H1 (cell line): Measurements from ENCODE around the gene PTPRR. TPM values are rescaled to one million over a fixed set of nuclear protein-coding genes. Genes with fewer than 3 reads are reported as not detected.
A peak's percentile ranks its signal among the peaks of the same experiment; 100 is the strongest.

Experiments used
- CTCF ChIA-PET: fragments of 300-600 bp; sonication (Branson Sonifier 250); formaldehyde crosslinking; loops from one replicate; lab custom pipeline; 2021; ENCODE audit not compliant: partially characterized antibody; lab: Charles Lee
- POLR2A ChIA-PET: fragments of 300-600 bp; sonication (Branson Sonifier 250); formaldehyde crosslinking; loops from one replicate; lab custom pipeline; 2021; ENCODE audit warnings: inconsistent platforms; ENCODE audit not compliant: partially characterized antibody; lab: Charles Lee
- DNase-seq, 2 experiments: peaks; one replicate each; pipeline versions ENCODE4 v3.0.0 to v3.0.0-alpha.2; 2010 to 2022; ENCODE audit warnings: low spot score in 2 of 2, low read depth in 1 of 2, mixed read lengths in 1 of 2
- FAIRE-seq: peaks from 2 replicates; lab custom pipeline; 2011; peaks lifted over from hg19 to GRCh38; lab: Jason Lieb, UNC
- H2AFZ ChIP-seq: 2 replicates; pipeline ENCODE4 v1.8.1; 2012; ENCODE audit warnings: low read length, inconsistent platforms
- H2AK5ac ChIP-seq: 2 replicates; pipeline ENCODE4 v1.6.1; 2013; ENCODE audit warnings: low read depth, low read length
- H2BK120ac ChIP-seq: replicated peaks from 2 replicates; pipeline ENCODE3; 2013; ENCODE audit warnings: low read depth, low read length, inconsistent platforms
- H2BK12ac ChIP-seq: 2 replicates; pipeline ENCODE4 v1.6.1; 2013; ENCODE audit warnings: low read depth, low read length
- H2BK15ac ChIP-seq: 2 replicates; pipeline ENCODE4 v1.6.1; 2013; ENCODE audit warnings: low read length
- H2BK20ac ChIP-seq: 2 replicates; pipeline ENCODE4 v1.6.1; 2013; ENCODE audit warnings: low read length
- H2BK5ac ChIP-seq: 2 replicates; pipeline ENCODE4 v1.6.1; 2013; ENCODE audit warnings: low read depth, low read length
- H3K14ac ChIP-seq: 2 replicates; pipeline ENCODE4 v1.6.1; 2013; ENCODE audit warnings: inconsistent platforms; ENCODE audit not compliant: insufficient read length
- H3K18ac ChIP-seq: 2 replicates; pipeline ENCODE4 v1.6.1; 2013; ENCODE audit warnings: low read length; ENCODE audit errors: extremely low read depth
- H3K23ac ChIP-seq: 2 replicates; pipeline ENCODE4 v1.6.1; 2013; ENCODE audit warnings: inconsistent platforms; ENCODE audit not compliant: insufficient read length
- H3K23me2 ChIP-seq: 2 replicates; pipeline ENCODE4 v1.6.1; 2013; ENCODE audit warnings: low read depth, low read length
- H3K27ac ChIP-seq: 2 replicates; pipeline ENCODE4 v1.6.1; 2011; ENCODE audit warnings: low read depth, low read length, inconsistent platforms
- H3K27me3 ChIP-seq, 4 experiments: replicated peaks in 1 of 4; 1 replicate in 1 of 4; 2 replicates in 3 of 4; pipeline versions ENCODE4 v1.6.1 to v1.8.1; 2011 to 2013; ENCODE audit warnings: low read length in 3 of 4, mild to moderate bottlenecking in 3 of 4, inconsistent platforms in 2 of 4, mixed read lengths in 2 of 4, moderate library complexity in 1 of 4; ENCODE audit not compliant: control insufficient read depth in 3 of 4, insufficient read depth in 3 of 4; ENCODE audit errors: extremely low read depth in 1 of 4
- H3K36me3 ChIP-seq, 4 experiments: 2 replicates each; pipeline versions ENCODE4 v1.6.1 to v1.8.1; 2011 to 2013; ENCODE audit warnings: mild to moderate bottlenecking in 4 of 4, low read length in 3 of 4, moderate library complexity in 2 of 4, control low read depth in 1 of 4, inconsistent platforms in 1 of 4; ENCODE audit not compliant: insufficient read depth in 4 of 4, control insufficient read depth in 2 of 4
- H3K4ac ChIP-seq: replicated peaks from 2 replicates; pipeline ENCODE3; 2013; ENCODE audit warnings: low read length, low read depth, mixed read lengths, inconsistent platforms; ENCODE audit not compliant: insufficient read length
- H3K4me1 ChIP-seq, 4 experiments: replicated peaks in 1 of 4; 1 replicate in 1 of 4; 2 replicates in 3 of 4; pipeline versions ENCODE4 v1.6.1 to v1.8.1; 2011 to 2013; ENCODE audit warnings: low read length in 3 of 4, inconsistent platforms in 2 of 4, mixed read lengths in 1 of 4; ENCODE audit not compliant: insufficient read depth in 4 of 4, control insufficient read depth in 3 of 4
- H3K4me2 ChIP-seq, 2 experiments: 2 replicates each; pipeline versions ENCODE4 v1.6.1 to v1.8.1; 2011 to 2013; ENCODE audit warnings: low read depth in 2 of 2, low read length in 2 of 2, control low read depth in 1 of 2, inconsistent platforms in 1 of 2, mild to moderate bottlenecking in 1 of 2; ENCODE audit not compliant: insufficient read depth in 1 of 2
- H3K4me3 ChIP-seq, 4 experiments: fragments of 200-600, 300-600 bp in 1 of 4; sonication (generic), shearing (Covaris generic), sonication (Bioruptor Twin) in 1 of 4; 2 replicates each; pipeline versions ENCODE4 v1.5.1 to v1.8.1; 2011 to 2016; ENCODE audit warnings: low read length in 4 of 4, low read depth in 3 of 4, control low read depth in 2 of 4, inconsistent platforms in 2 of 4, mild to moderate bottlenecking in 2 of 4, mixed read lengths in 1 of 4, moderate library complexity in 1 of 4; ENCODE audit not compliant: insufficient read depth in 2 of 4; ENCODE audit errors: extremely low read depth in 1 of 4
- H3K56ac ChIP-seq: replicated peaks from 2 replicates; pipeline ENCODE3; 2013; ENCODE audit warnings: low read depth, mild to moderate bottlenecking, mixed read lengths, low read length, inconsistent platforms; ENCODE audit not compliant: insufficient read length
- H3K79me1 ChIP-seq: 2 replicates; pipeline ENCODE4 v1.6.1; 2013; ENCODE audit warnings: low read depth, low read length, control low read depth
- H3K79me2 ChIP-seq, 2 experiments: 2 replicates each; pipeline versions ENCODE4 v1.6.1 to v1.8.1; 2012 to 2013; ENCODE audit warnings: low read length in 2 of 2, mild to moderate bottlenecking in 2 of 2, inconsistent platforms in 1 of 2; ENCODE audit not compliant: insufficient read depth in 2 of 2, control insufficient read depth in 1 of 2
- H3K9ac ChIP-seq, 4 experiments: replicated peaks in 1 of 4; 1 replicate in 1 of 4; 2 replicates in 3 of 4; pipeline versions ENCODE4 v1.6.1 to v1.8.1; 2011 to 2013; ENCODE audit warnings: low read depth in 3 of 4, low read length in 3 of 4, control low read depth in 2 of 4, mild to moderate bottlenecking in 2 of 4, moderate library complexity in 2 of 4, inconsistent platforms in 1 of 4; ENCODE audit errors: extremely low read depth in 1 of 4
- H3K9me3 ChIP-seq, 2 experiments: 2 replicates each; pipeline versions ENCODE4 v1.6.1 to v1.8.1; 2012 to 2013; ENCODE audit warnings: mild to moderate bottlenecking in 2 of 2, moderate library complexity in 2 of 2, control low read depth in 1 of 2, inconsistent platforms in 1 of 2, low read depth in 1 of 2, low read length in 1 of 2, mixed read lengths in 1 of 2; ENCODE audit not compliant: insufficient read depth in 2 of 2
- H4K20me1 ChIP-seq, 2 experiments: replicated peaks in 1 of 2; 2 replicates each; pipeline versions ENCODE3 to v1.8.1; 2011 to 2013; ENCODE audit warnings: inconsistent platforms in 2 of 2, low read length in 2 of 2, mild to moderate bottlenecking in 1 of 2; ENCODE audit not compliant: insufficient read depth in 2 of 2, control insufficient read depth in 1 of 2
- H4K5ac ChIP-seq: 2 replicates; pipeline ENCODE4 v1.6.1; 2013; ENCODE audit warnings: low read length, low read depth, mixed read lengths, inconsistent platforms; ENCODE audit not compliant: insufficient read length
- H4K8ac ChIP-seq: 2 replicates; pipeline ENCODE4 v1.8.0; 2013; ENCODE audit warnings: mild to moderate bottlenecking, moderate library complexity, low read length, inconsistent platforms; ENCODE audit not compliant: insufficient read depth; ENCODE audit errors: extremely low read depth
- H4K91ac ChIP-seq: replicated peaks from 2 replicates; pipeline ENCODE3; 2013; ENCODE audit warnings: low read length, mixed read lengths, inconsistent platforms; ENCODE audit not compliant: insufficient read length
- BCL11A ChIP-seq, 2 experiments: IDR thresholded peaks; one replicate each; pipeline ENCODE4 v1.6.1; 2011; ENCODE audit warnings: low read depth in 2 of 2, low read length in 2 of 2, mild to moderate bottlenecking in 2 of 2
- CTBP2 ChIP-seq: IDR thresholded peaks from 2 replicates; pipeline ENCODE4 v1.7.0; 2011; ENCODE audit warnings: borderline replicate concordance, mild to moderate bottlenecking, moderate library complexity, mixed read lengths, low read length; ENCODE audit not compliant: insufficient read depth, insufficient read length
- HDAC6 ChIP-seq: IDR thresholded peaks from one replicate; pipeline ENCODE4 v1.7.1; 2012; ENCODE audit warnings: low read depth, mild to moderate bottlenecking, inconsistent platforms, low read length, moderate library complexity
- KDM4A ChIP-seq: IDR thresholded peaks from one replicate; pipeline ENCODE4 v1.7.1; 2012; ENCODE audit warnings: low read depth, mild to moderate bottlenecking, moderate library complexity, low read length, inconsistent platforms; ENCODE audit not compliant: severe bottlenecking
- MAFK ChIP-seq: IDR thresholded peaks from 2 replicates; pipeline ENCODE4 v1.6.1; 2012; ENCODE audit warnings: low read depth, mild to moderate bottlenecking, improper control_type of control experiment, low read length
- NRF1 ChIP-seq: IDR thresholded peaks from 2 replicates; pipeline ENCODE4 v1.6.1; 2011; ENCODE audit warnings: mild to moderate bottlenecking, low read depth, low read length, improper control_type of control experiment
- RAD21 ChIP-seq, 2 experiments: IDR thresholded peaks in 1 of 2; conservative IDR thresholded peaks in 1 of 2; 2 replicates each; pipeline ENCODE4 v1.6.1; 2011; ENCODE audit warnings: low read depth in 2 of 2, low read length in 2 of 2, improper control_type of control experiment in 1 of 2, inconsistent platforms in 1 of 2, mild to moderate bottlenecking in 1 of 2, moderate library complexity in 1 of 2
- SIX5 ChIP-seq: IDR thresholded peaks from 2 replicates; pipeline ENCODE4 v1.6.1; 2011; ENCODE audit warnings: mild to moderate bottlenecking, low read depth, low read length
- SRF ChIP-seq: IDR thresholded peaks from 2 replicates; pipeline ENCODE4 v1.6.1; 2011; ENCODE audit warnings: mild to moderate bottlenecking, low read depth, low read length, moderate library complexity
- TBP ChIP-seq: IDR thresholded peaks from 2 replicates; pipeline ENCODE4 v1.6.1; 2011; ENCODE audit warnings: low read depth, low read length, improper control_type of control experiment
- TCF12 ChIP-seq: IDR thresholded peaks from 2 replicates; pipeline ENCODE4 v1.6.1; 2011; ENCODE audit warnings: low read depth, mild to moderate bottlenecking, low read length
- ZNF274 ChIP-seq: IDR thresholded peaks from 2 replicates; pipeline ENCODE4 v1.7.0; 2012; ENCODE audit warnings: low read length, borderline replicate concordance; ENCODE audit errors: extremely low read depth
- WGBS, 2 experiments: shearing (Covaris generic) in 1 of 2; methylation state at CpG; one replicate each; pipeline versions ENCODE4 v1.1.6 to v1.1.7; 2013 to 2015; ENCODE audit warnings: low lambda C conversion rate in 2 of 2, mixed read lengths in 2 of 2, inconsistent platforms in 1 of 2, low coverage in 1 of 2, missing lambda C conversion rate in 1 of 2; ENCODE audit not compliant: insufficient replicate concordance in 2 of 2, insufficient coverage in 1 of 2, insufficient read length in 1 of 2; ENCODE audit errors: extremely low coverage in 1 of 2, missing lambda C conversion rate in 1 of 2; 5-methylcytosine and 5-hydroxymethylcytosine counted together
- polyA plus RNA-seq, 7 experiments: library from polyadenylated mRNA; depleted of rRNA in 3 of 7; stranded (reverse) in 5 of 7; unstranded in 2 of 7; fragments of >200 nt in 5 of 7; fragments of 200-250 nt in 2 of 7; gene quantifications; 1 replicate in 5 of 7; 2 replicates in 1 of 7; 4 replicates in 1 of 7; pipeline versions ENCODE4 v1.2.1 to v1.2.3, GENCODE V29; 2011 to 2013; ENCODE audit warnings: missing spikeins in 2 of 7, mixed read lengths in 2 of 7
- total RNA-seq: library from RNA; stranded (reverse); fragmentation: NEBNext Ultra II Directional; extraction: Animal tissue kit (Norgen Biotek cat#: 25700); gene quantifications from 2 replicates; pipeline ENCODE4 v1.2.1, GENCODE V29; 2021

PTPRR gene
- total and polyA plus RNA-seq, 2 of the 8 experiments (the other 6 are each of a cell fraction or from before 2014, with no cell fraction given) = 0.07 to 0.35 TPM

- no peak overlapping the region for H3K4me2 ChIP-seq
- H4K20me1 ChIP-seq = no peaks in the 10 kb centered on the region
- no peak overlapping the region for H2BK5ac ChIP-seq
- no peak for TF ChIP-seq NRF1
- TF ChIP-seq SIX5 = no peak
- no peak for TF ChIP-seq CTBP2
- TF ChIP-seq TCF12 = no peak
- TF ChIP-seq RAD21 (IDR thresholded peaks at IDR 0.05 in 1 of 2, conservative IDR thresholded peaks at IDR 0.05 in 1 of 2; ENCODE audit: low read depth in 2 of 2, low read length in 2 of 2) = no peak
- no peak for TF ChIP-seq SRF
- no peak for TF ChIP-seq HDAC6
- no peak for TF ChIP-seq TBP
- no peak for TF ChIP-seq KDM4A
- TF ChIP-seq ZNF274 = no peak
- no peak for TF ChIP-seq MAFK
- no peak for TF ChIP-seq BCL11A (IDR thresholded peaks at IDR 0.05; ENCODE audit: low read depth in 2 of 2, low read length in 2 of 2)
- H2BK12ac ChIP-seq = peak overlapping the region; percentile 94
- ChIA-PET POLR2A (no interaction called here), CTCF (interaction anchor here (0.6 to 3.3 kb wide), 22 partner anchors 9 to 851 kb away, joined by 3 to 19 read pairs (median 3); no protein-coding TSS in a partner anchor)
- H3K79me2 ChIP-seq = no peaks in the 10 kb centered on the region
- no peak for FAIRE-seq
- H2AK5ac ChIP-seq = no peak overlapping the region
- no peak overlapping the region for H3K4me3 ChIP-seq
- H3K9me3 ChIP-seq = no peaks in the 10 kb centered on the region
- H3K23ac ChIP-seq = no peak overlapping the region
- peaks cover 0 to 10% (median 1%) of the 10 kb centered on the region in 4 experiments; a peak in 2 of 7 replicates for H3K4me1 ChIP-seq
- no peak overlapping the region; the same call in 1 of the 2 replicates for H3K18ac ChIP-seq
- H3K36me3 ChIP-seq = no peaks in the 10 kb centered on the region
- no peak overlapping the region for H3K14ac ChIP-seq
- no peak overlapping the region for H3K27ac ChIP-seq
- no peak overlapping the region for H3K56ac ChIP-seq
- no peak overlapping the region for H2BK120ac ChIP-seq
- H2BK20ac ChIP-seq = peak overlapping the region; percentile 77; the same call in 1 of the 2 replicates
- no peak overlapping the region; the same call in 1 of the 2 replicates for H2BK15ac ChIP-seq
- H3K4ac ChIP-seq = no peak overlapping the region
- no peaks in the 10 kb centered on the region for H3K27me3 ChIP-seq
- H3K79me1 ChIP-seq = no peaks in the 10 kb centered on the region
- H4K5ac ChIP-seq = no peak overlapping the region
- no peak for DNase-seq
- no peaks in the 10 kb centered on the region for H3K23me2 ChIP-seq
- 89% methylated on average over 12 of the region's 12 CpGs; no CpG with 5 or more reads in 1 of the 2 experiments for WGBS, 2 experiments
- H4K8ac ChIP-seq = no peak overlapping the region
- H4K91ac ChIP-seq = peak overlapping the region; percentile 4
- H3K9ac ChIP-seq = no peak overlapping the region
- peak overlapping the region; percentile 63; the same call in 1 of the 2 replicates for H2AFZ ChIP-seq
Observed at GRCh38 chr12:70719071-70719470, 201.5 kb downstream of the PTPRR start.
